ENCODE results near the gene GPT2.
A peak's percentile ranks its signal among the peaks of the same experiment; 100 is the strongest.

The GPT2 gene

GRCh38 chr16:46883690-46884512 is at the start of gene GPT2:
TSS of gene GPT2 (plus strand) at chr16:46884362. CDS start at chr16:46884716, 354 bp downstream.
- peak; percentile 80 for DNase-seq

- DNase-seq = no peak
These were observed 47.3 kb upstream of the GPT2 start for GRCh38 chr16:46836534-46837530.

GRCh38 chr16:46839986-46840443 is 44.1 kb upstream of the GPT2 start:
- no peak for DNase-seq

GRCh38 chr16:46842192-46842895 is 41.8 kb upstream of the GPT2 start:
- no peak for DNase-seq

GRCh38 chr16:46843898-46844642 is 40.1 kb upstream of the GPT2 start:
- no peak for DNase-seq

GRCh38 chr16:46844771-46845170 is 39.4 kb upstream of the GPT2 start:
- no peak for DNase-seq

- no peak for DNase-seq
These were observed 38.2 kb upstream of the GPT2 start for GRCh38 chr16:46845952-46846351.

GRCh38 chr16:46848768-46849764 is 35.1 kb upstream of the GPT2 start:
- no peak for DNase-seq

- no peak for DNase-seq
These were observed 33.3 kb upstream of the GPT2 start for GRCh38 chr16:46850619-46851555.

- DNase-seq = no peak
These were observed 32.0 kb upstream of the GPT2 start for GRCh38 chr16:46852130-46852529.

- DNase-seq = peak; percentile 69
These were observed 30.3 kb upstream of the GPT2 start for GRCh38 chr16:46853713-46854443.

- no peak for DNase-seq
These were observed 29.3 kb upstream of the GPT2 start for GRCh38 chr16:46854846-46855245.

- DNase-seq = no peak
These were observed 28.8 kb upstream of the GPT2 start for GRCh38 chr16:46855389-46855788.

- DNase-seq = no peak
These were observed 26.7 kb upstream of the GPT2 start for GRCh38 chr16:46857368-46857945.

- no peak for DNase-seq
These were observed 26.0 kb upstream of the GPT2 start for GRCh38 chr16:46858151-46858550.

- DNase-seq = no peak
These were observed 24.4 kb upstream of the GPT2 start for GRCh38 chr16:46859719-46860152.

- DNase-seq = no peak
These were observed 21.4 kb upstream of the GPT2 start for GRCh38 chr16:46862555-46863447.
